NCI-H1105 treated with DMSO at 0.1 percent for 48 hours (cell line): Measurements from ENCODE around the gene MYOD1.
A peak's percentile ranks its signal among the peaks of the same experiment; 100 is the strongest.

ENCODE experiments used
- DNase-seq: peaks from one replicate; lab custom pipeline; 2025; lab: John Stamatoyannopoulos, UW

Gene MYOD1

DNA sequence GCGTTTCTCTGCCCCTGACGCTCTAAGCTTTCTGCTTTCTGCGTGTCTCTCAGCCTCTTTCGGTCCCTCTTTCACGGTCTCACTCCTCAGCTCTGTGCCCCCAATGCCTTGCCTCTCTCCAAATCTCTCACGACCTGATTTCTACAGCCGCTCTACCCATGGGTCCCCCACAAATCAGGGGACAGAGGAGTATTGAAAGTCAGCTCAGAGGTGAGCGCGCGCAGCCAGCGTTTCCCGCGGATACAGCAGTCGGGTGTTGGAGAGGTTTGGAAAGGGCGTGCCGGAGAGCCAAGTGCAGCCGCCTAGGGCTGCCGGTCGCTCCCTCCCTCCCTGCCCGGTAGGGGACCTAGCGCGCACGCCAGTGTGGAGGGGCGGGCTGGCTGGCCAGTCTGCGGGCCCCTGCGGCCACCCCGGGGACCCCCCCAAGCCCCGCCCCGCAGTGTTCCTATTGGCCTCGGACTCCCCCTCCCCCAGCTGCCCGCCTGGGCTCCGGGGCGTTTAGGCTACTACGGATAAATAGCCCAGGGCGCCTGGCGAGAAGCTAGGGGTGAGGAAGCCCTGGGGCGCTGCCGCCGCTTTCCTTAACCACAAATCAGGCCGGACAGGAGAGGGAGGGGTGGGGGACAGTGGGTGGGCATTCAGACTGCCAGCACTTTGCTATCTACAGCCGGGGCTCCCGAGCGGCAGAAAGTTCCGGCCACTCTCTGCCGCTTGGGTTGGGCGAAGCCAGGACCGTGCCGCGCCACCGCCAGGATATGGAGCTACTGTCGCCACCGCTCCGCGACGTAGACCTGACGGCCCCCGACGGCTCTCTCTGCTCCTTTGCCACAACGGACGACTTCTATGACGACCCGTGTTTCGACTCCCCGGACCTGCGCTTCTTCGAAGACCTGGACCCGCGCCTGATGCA is at the start of gene MYOD1:
MYOD1 (plus strand) TSS at position 544 of the 910 bp plus-strand sequence; CDS start at position 756, 212 bp downstream.
- peak; percentile 42 for DNase-seq

DNA sequence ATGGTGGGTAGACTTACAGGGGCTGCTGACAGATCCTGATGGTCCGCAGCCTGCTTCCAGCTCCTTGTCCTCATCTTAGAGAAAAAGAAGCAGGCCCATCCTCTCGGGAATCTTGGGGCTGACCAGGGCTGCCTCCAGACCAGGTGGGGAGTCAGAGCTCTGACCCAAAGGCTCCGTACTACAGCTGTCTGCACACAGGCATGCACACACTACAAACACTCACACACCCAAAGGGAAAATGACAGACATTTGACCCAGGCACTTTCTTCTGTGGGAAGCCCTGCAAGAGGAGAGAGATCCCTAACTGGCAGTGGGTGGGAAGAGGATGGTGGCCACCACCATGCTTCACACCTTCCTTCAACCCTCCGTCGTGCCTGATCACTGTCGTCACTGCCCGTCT is 46.9 kb upstream of the MYOD1 start:
- no peak for DNase-seq

DNA sequence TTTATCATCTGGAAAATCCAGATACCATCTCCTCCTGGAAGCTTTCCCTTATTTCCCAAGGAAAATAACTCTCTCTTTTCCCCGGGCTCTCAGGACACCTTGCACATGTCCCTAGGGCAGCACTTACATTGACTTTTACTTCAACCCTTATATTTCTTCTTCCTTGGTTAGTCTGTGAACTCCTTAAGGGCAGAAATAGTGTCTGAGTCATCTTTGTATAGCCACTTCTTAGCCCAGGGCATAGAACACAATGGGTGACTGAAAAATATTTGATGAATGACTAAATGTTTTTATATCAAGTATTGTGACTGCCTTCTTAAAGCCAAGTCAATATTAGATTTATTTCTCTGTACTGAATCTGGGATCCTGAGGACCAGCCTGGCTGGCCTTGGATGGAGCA is 45.4 kb upstream of the MYOD1 start:
- no peak for DNase-seq

DNA sequence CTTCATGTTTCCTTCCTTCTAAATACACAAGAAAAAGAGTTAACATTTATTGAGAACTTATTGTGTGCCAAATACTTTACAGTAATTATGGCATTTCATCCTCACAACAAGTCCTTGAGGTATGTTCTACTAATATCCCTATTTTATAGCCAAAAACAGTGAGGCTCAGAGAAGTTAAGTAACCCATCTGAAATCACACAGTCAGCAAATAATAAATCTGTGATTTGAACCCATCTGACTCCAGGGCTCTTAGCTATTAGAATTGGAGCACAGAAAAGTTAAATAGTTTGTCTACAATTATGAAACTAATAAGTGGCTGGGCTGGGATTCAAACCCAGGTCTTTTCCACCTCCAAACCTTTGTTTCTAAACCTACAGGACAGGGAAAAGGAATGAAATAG is 36.5 kb upstream of the MYOD1 start:
- DNase-seq: no peak

DNA sequence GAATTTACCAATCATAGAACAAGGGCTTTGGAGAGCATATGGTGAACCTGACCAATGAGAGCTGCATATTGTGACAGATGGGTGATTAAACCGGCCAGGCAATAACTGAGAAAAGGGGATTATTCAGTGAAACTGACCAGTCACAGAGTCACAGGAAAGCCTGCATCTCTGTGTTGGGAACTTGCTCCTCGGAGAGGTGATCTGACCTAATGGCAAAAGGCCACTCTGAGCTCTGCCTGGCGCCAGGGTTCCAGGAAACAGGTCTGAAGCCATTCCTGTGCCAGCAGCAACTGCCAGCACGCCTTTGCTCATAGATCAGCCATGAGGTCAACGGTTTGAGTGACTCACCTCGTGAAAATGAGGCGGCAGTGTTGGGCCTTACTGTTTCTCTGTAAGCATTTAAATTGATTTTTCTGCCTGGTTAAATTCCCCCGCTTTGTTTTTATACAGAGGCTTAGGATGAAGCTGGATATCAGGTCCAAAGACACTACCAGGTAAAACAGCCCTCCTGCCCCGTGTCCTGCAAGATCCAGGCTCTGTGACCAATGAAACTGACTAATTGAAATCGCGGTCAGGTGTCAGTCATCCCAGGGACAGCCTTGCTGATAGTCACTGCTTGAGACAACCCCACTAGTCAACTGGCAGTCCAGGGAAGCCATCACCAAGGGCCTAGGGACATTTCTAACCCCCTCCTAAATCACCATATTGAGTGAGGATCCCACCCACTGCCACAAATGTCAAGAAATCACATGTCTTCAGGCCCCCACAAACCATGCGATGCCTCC is 35.8 kb upstream of the MYOD1 start:
- no peak for DNase-seq

DNA sequence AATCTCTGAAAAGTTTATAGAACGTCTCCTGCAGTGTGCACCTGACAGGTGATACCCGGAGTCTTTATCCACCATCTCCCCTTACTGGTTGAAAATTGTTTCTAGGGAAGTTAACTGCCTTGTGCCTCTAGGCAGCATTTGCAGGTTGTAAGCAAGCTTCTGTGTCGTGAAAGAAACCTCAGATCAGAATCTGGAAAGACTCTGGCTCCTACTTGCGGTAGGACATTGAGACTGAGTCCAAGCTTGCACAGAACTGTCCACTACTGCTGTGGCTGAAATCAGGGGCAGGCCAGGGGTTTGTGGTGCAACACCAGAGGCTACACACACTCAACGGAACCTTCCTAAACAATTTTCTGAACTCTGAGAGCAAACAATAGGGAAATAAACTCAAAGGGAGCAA is 34.8 kb upstream of the MYOD1 start:
- DNase-seq: no peak

DNA sequence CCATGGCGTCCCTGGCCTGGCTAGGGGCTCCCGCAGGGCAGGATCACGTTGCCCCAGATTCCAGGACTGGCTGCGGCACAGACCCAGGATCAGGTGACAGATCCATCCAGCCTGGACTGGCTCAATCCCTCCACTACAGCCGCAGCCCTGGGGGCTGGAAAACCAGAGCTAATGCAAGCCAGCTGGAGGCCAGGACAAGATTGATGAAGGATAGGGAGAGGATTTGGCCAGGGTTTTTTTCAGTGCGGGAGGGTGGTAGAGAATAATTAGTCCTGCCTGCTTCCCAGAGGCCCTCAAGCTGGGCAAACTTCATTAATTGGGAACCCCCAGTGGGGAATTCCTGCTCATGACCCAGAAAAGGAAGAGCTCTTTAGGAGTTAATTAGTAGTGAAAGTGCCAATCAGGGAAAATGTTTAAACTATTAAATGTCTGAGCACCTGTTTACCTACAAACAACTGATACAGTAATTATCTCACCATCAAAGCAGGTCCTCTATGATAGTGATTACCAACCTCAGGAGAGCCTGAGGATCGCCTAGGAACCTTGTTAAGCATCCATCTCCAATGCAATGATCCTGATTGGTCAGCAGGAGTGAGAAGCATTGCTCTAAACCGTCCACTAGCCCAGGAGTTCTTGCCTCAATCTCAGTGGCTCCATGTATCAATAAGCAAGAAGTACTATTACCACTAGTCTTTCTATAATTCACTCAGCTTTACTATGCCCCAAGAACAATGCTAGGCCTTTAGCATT is 33.0 kb upstream of the MYOD1 start:
- peak; percentile 17 for DNase-seq

DNA sequence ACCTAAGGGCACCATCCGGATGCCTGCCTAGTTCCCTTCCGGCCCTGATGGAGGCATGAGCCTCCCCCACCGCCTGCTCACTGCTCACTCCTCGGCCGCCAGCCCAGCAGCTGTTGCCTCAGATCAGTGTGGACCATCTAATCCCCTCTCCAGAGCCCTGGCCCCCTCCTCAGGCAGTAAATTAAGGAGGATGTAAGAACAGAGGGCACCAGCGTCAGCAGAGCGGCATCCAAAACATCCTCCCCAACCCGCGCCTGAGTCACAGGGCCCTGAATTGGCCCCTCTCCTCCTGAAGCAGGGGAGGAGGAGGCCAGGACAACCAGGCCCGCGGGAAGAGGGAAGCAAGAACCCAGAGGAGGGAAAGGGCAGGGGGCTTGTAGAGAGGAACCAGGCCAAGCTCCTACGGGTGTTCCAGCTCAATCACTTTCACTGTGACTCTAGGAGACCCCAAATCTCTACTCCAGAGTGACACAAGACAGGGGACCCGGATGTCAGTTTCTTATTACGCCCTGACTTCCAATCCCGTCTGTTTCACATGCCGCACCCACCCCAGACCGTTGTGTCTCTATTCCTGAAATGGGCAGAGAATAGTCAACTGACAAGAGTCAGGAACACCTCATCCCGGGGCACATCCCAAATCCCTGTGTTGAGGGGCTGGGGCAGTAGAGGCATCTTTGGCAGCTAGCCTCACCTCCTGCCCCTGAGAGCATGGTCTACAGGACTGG is 31.3 kb upstream of the MYOD1 start:
- no peak for DNase-seq

DNA sequence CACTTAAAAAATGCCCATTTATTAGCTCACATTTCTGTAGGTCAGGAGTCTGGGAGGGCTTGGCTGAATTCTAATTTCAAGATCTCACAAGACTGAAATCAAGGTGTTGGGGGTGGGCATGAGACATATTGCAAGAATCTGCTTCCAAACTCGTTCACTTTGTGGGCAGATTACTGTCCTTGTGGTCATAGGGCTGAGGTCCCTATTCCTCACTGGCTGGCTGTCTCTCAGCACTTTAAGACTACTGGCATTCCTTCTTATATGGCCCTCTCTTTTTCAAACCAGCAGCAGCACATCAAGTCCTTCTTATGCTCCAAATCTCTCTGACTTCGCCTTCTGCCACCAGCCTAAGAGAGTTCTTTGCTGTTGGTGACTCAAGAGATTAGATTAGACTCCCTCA is 27.8 kb upstream of the MYOD1 start:
- no peak for DNase-seq

DNA sequence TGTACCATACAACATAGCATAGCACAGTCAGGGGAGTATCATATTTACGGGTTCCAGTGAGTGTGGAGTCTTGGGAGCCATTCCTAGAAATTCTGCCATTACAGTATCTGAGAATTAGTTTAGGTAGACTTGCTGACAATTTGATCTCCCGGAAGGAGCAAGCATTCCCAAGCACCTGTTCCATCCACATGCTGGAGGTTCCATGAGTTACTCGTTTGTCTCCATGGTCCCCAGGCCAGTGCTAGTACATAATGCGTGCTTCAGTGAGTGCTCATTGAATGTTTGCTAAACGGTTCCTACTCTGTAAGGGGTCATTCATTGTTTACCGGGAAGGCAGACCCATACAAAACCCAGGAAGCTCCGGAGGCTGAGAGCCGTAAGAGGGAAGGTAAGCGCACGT is 27.4 kb upstream of the MYOD1 start:
- DNase-seq: no peak

DNA sequence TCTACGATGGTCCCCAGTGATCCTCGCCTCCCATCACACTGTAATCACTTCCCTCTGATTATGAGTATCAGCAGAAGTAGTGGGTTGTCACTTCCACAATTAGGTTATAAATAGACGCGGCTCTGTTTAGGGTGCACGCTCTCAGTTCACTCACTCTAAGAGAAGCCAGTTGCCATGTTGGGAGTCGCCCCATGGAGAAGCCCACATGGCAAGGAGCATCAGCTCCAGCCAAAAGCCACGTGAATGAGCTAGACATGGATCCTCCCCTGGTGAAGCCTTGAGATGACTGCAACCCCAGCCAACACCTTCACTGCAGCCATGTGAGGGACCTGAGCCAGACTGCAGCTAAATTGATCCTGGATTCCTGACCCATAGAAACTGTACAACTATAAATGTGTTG is 26.4 kb upstream of the MYOD1 start:
- DNase-seq: no peak

DNA sequence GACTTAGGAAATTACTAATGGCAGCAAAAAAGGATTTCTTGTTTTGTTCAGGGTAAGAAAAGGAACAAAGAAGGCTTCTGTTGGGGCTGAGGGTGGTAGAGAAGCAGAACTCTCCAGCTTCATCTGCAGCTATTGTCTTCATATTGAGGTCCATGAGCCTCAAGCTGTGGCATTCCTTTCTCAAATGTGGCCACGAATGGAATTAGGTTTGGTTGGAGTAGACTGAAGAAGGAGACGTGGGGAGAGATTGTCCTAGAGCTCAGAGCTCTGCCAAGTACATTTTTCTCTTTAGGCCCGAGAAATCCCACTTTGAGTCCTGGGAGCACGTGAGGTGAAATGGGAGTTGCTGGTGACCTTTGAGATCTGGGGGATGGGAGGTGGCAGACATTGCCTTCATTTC is 25.8 kb upstream of the MYOD1 start:
- DNase-seq: no peak

DNA sequence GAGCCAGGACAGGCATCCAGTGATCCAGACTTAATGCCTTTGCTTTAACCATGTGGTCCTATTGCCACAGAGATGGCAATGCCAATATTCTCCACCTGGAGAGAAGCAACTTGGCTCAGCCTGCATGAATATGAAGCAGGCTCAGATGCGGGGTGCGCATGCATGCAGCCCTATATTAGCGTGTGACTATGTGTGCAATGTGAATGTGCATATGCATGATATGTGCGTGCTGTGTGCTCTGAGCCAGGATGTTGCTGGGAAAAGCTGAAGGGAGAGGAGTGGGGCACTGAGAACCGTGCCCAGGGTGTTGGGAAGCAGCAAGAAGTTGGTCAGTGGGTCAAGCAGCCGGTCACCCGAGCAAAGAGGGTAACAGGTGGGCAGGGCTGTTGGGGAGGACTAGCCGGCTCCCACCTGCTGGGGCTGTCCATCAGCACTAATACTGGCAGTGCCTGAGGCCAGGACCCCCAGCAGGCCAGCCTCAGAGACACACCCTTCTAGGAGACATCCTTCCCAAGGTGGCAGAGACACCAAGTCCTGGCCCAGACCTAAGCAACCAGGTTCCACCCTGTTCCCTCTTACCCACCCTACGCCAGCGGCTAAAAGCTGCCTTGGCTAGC is 24.8 kb upstream of the MYOD1 start:
- DNase-seq: no peak

DNA sequence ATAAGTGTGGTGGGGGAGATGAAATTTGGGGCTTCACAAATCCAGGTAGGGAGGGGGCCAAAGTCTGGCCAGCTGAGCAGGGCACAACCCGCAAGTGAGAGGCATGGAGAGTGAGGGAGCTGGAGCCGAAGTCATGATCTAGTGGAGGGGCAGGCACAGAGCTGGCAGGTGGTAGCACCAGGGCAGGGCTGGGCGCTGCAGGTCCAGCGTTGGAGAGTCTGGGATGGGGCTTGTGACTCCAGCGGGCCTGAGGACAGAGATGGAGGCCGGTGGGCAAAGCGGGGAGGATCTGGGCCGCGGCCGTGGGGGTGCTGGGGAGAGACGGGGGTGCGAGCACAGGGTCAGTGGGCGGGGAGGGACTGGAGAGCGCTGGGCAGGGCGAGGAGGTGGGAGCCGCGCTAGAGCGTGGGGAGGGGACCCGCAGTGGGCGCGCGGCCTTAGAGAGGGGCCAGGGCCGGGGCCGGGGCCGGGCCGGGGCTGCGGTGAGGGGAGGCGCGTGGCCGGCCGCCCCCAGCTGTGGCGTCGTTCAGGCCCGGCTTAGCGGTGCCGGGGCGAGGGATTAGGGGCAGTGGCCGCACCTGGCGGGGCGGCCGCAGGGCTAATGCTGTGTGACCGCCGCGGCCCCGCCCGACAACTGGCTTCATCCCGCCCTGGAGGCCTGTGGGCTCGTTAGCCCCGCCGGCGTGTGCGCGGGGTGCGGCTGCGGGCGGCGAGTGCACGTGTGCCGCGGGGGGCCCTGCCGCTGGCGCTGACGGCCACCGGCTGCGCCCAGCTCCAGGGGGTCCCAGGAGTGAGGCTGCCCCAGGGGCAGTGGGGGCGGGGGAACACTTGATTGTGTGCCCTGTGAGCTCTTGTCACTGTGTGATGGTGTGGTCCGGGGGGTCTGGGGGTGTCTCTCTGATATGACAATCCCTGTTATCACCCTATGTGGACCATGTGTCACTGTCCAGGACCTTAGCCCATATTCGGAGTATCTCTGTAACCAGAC is 23.6 kb upstream of the MYOD1 start:
- no peak for DNase-seq

DNA sequence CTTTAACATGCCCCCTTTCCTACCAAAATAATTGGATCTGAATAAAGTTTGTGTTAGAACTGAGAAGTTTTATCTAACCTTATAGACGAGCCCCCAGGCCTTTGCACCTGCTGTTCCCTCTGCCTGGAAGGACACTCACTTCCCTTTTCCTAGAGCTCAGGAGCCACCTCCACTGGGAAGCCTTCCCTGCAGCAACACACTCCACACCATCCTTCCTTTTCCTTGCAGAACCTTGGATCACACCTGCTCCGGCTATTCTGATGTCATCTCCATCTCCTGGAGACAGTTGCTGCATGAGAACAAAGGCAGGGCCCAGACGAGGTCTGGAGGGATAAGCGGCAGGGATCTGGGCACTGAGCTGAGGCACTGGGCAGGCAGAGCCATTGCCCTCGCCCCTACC is 22.6 kb upstream of the MYOD1 start:
- no peak for DNase-seq

DNA sequence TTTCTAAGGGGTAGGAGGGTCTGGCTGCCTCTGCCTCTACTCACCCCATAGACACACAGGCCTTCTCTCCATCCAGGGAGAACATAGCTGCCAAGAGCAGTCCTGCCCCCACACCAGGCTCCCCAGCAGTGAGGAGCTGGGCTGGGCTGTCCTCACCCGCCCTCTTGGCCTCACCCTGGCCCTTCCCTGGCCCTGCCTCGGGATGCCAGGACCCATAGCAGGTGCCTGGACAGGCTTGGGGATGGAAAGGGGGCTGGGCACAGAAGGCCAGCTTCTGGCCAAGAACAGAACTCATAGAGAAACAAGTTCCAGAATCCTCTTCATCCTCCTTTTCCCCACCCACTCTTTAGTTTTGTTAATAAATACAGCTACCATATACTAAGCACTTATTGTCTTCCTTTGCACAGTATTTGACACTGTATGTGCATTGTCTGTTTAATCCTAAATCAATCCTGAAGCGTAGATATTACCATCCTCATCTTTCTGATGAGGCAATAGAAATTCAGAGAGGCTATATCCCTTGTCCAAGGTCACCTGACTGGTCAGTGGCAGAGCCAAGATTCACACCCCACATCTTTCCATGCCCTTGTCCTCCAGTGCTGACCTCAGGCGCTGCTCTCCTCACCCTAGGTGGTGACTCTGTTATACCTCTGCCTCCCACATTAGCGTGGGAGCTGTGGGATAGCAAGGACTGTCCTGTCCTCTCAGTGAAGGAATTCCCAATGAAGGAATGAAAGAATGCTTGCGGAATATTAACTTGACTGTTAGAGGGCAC is 22.0 kb upstream of the MYOD1 start:
- DNase-seq: no peak

DNA sequence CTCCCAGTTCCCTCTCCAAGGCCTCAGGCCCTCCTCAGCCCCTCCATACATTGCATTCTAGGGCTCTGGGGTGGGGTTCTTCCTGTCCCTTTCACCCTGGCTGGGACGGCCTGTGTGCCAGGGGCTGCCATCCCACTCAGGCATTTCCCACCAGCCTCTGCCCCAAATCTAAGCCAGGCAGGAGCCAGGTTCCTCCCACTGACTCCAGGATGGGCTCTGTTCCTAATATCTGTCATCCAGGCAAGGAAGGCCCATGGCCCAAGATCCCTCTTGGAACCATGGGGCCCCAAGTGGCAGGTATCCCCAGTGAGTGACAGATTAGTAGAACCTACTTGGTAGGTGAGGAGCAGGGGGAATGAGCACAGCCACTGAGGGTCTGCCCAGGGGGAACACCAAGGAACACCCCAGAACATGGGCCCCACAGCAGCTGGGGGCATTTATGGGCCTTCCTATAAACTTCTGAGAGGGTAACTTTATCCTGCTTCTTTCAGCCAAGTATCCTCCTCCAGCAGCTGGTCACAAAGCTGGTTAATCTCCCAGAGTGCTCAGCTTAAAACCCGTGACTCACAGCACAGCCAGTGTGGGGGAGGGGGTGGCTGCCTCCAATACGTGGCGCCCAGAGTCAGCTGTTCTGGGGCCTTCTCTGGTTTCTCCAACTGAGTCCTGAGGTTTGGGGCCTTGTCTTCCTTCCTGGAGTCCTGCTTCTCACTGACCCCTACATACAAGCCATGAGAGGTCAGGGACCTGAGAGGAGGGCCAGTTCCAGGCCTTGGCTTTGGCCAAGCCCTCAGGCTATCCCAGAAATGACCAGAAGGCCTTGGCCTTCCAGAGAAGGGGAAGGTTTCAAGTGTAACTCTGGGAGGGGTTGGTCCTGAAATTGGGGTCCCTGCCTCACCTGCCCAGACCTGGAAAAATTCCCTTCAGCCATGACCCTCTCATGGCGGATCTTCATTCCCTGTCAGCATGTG is 19.9 kb upstream of the MYOD1 start:
- no peak for DNase-seq

DNA sequence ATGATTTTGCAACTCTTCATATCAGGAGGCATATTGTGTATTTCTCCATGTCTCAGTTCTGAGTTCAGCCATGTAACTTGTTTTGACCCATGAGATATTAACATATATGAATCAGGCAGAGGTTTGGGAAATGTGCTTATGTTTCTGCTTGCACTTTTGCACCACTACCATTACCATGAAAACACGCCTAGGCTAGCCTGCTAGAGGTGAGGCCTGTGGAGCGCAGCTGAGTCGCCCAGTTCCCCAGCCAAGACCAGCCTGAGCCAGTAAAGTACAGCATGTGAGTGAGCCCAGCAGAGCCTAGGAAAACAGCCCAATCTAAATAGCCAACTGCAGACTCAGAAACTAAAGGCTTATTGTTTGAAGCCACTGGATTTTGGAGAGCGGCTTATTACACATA is 18.4 kb upstream of the MYOD1 start:
- no peak for DNase-seq
